ENCODE measurements around the gene PRDM2.

PRDM2 gene

DNA sequence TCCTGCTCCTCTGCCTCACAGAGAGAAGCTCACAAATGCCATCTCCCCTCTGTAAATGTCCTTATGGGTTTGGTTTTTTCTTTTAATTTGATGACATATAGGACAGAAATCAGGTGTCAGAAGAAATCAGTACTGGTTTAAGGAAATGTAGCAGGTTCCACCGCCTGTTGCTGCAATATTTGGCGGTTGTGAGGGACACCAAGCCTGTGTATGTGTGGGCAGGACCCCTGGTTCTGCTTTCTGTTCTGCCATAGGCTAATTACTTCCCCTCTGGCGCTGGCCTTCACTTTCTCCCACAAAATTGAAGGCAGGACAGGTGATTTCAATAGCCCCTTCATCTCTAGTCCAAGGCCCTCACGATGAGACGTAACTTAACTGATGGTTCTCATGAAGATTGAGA, 69.2 kb downstream of the PRDM2 start:
- no peak for DNase-seq

DNA sequence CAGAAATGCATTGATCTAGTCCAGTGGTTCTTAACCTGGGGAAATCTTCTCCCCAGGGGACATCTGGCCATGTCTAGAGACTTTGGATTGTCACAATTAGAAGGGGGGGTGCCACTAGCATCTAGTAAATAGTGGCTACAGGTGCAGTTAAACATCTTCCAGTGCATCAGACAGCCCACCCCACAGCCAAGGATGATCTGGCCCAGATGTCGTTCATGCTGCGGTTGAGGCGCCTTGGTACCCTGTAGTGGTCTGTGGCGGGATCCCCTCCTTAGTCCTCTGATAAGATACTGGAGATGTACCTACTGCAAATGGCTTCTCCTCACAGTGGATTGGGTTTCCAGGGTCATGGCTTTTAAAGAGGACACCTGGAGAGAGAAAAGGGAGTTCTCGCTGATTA, 69.8 kb downstream of the PRDM2 start:
- DNase-seq, result no peak

DNA sequence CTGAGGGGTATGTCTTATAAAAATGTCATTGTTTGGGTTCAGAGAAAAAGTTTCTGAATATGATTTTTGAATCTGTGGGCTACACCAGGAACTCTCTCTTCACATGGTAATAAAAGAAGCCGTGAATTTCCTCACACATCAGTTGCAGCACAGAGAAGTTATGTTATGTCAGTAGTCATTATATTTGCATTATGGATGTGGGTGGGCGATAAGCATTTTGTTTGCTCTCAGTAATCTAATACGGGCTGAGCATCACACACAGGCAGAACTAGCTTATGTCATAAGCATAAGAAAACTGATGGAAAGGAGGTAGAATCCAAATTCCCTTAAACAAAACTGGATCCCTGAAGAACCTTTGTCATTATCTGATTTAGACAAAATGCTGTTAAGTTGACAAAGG, 70.8 kb downstream of the PRDM2 start:
- DNase-seq, result no peak

DNA sequence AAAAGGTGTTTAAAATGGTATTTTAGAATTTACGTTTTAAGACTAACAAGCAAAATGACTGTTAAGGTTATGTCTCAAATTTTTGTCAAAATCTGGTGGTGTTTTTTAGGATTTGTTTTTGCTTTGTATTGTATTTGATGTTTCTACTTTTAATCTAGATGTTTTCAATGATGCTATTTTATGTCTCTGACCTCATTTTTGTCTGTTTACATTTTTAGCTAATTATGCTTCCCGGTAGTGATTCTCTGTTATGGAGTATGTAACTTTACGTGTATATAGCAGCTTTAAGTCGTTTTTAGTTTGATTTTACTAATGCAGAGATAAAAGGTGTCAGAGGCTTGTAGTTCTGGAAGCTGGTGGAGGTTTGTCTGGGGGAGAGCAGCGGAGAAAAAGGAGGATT, 71.8 kb downstream of the PRDM2 start:
- DNase-seq, result no peak

DNA sequence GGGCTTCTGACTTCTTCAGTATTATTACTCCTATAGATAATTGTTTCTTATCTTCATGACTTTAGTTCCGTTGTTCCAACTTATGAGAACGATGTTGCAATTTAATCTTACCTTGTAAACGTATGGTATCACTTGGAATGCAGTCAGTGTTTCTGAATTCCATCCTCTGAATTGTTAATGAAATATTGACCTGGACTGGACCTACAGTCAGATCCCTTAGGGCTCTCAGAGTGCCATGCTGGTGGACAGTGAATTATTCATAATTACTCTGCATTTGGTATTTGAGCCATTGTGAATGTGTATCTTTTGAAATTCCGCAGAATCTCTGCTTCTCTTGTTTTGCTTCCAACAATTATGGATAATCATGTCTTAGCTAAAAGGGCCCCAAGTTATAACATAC, 72.3 kb downstream of the PRDM2 start:
- no peak for DNase-seq

DNA sequence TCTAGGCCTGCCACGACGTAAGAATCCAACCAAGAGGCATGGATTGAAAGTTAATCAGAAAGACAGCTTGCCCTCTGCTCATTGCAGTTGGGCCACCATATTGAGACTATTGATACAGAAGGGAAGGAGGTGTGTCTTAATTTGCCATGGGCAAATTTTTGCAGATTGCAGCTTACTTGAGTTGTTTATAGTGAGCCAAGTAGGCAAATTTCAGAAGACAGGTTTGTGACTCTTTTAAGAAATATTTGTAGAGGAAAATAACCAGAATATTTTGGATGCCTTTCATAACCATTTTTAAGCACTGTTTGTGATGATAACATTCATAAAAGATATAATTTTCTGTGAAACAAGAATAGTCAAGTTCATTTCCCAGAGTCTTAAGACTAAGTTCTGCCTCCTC, 74.1 kb downstream of the PRDM2 start:
- DNase-seq, result no peak

DNA sequence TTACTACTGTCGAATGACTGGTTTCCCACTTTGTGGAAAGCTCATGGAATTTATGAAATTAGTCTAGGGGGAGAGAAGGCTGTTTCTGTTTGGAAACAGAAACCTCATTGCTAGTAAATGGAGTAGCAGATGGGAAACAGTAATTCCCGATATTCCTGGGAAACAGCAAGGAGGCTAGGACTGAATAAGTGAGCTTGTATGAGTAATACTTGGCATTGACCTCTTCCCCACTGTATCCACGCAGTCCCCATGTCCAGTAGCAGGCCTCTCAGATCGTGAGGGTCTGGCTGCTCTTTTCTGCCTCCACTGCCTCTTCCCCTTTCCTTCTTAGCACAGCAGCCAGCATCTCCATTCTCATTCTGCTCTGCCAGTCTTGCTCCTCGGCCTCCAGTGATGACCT, 75.5 kb downstream of the PRDM2 start:
- DNase-seq, result no peak

DNA sequence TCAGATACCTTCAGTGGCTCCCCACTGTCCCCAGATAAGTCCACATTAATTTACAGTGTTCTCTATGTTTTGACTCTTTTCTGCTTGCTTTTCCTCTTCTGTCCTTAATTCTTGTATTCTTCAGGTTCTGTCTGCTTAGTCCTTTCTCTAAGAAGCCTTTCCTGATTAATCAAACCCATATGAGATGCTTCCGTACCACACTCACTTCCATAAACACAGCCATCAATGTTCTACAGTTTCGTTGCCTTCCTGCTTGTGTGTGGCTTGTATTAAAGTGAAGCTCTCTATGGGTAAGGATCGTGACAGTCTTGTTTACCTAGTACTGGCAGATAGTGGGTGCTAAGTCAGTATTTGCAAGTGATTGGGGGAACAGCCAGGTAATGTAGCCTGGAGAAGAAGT, 75.9 kb downstream of the PRDM2 start:
- DNase-seq, result no peak

DNA sequence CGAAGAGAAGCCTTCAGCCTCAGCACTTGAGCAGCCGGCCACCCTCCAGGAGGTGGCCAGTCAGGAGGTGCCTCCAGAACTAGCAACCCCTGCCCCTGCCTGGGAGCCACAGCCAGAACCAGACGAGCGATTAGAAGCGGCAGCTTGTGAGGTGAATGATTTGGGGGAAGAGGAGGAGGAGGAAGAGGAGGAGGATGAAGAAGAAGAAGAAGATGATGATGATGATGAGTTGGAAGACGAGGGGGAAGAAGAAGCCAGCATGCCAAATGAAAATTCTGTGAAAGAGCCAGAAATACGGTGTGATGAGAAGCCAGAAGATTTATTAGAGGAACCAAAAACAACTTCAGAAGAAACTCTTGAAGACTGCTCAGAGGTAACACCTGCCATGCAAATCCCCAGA, 78.4 kb downstream of the PRDM2 start:
- no peak for DNase-seq

DNA sequence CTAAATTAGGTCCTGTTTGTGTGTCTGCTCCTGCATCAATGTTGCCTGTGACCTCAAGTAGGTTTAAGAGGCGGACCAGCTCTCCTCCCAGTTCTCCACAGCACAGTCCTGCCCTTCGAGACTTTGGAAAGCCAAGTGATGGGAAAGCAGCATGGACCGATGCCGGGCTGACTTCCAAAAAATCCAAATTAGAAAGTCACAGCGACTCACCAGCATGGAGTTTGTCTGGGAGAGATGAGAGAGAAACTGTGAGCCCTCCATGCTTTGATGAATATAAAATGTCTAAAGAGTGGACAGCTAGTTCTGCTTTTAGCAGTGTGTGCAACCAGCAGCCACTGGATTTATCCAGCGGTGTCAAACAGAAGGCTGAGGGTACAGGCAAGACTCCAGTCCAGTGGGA, 79.9 kb downstream of the PRDM2 start:
- no peak for DNase-seq

DNA sequence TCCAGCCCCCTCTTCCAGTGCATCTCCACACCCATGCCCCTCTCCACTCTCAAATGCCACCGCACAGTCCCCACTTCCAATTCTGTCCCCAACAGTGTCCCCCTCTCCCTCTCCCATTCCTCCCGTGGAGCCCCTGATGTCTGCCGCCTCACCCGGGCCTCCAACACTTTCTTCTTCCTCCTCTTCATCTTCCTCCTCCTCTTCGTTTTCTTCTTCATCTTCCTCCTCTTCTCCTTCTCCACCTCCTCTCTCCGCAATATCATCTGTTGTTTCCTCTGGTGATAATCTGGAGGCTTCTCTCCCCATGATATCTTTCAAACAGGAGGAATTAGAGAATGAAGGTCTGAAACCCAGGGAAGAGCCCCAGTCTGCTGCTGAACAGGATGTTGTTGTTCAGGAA, 80.8 kb downstream of the PRDM2 start:
- DNase-seq, result no peak

DNA sequence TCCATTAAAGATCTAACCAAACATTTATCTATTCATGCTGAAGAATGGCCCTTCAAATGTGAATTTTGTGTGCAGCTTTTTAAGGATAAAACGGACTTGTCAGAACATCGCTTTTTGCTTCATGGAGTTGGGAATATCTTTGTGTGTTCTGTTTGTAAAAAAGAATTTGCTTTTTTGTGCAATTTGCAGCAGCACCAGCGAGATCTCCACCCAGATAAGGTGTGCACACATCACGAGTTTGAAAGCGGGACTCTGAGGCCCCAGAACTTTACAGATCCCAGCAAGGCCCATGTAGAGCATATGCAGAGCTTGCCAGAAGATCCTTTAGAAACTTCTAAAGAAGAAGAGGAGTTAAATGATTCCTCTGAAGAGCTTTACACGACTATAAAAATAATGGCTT, 81.2 kb downstream of the PRDM2 start:
- no peak for DNase-seq

DNA sequence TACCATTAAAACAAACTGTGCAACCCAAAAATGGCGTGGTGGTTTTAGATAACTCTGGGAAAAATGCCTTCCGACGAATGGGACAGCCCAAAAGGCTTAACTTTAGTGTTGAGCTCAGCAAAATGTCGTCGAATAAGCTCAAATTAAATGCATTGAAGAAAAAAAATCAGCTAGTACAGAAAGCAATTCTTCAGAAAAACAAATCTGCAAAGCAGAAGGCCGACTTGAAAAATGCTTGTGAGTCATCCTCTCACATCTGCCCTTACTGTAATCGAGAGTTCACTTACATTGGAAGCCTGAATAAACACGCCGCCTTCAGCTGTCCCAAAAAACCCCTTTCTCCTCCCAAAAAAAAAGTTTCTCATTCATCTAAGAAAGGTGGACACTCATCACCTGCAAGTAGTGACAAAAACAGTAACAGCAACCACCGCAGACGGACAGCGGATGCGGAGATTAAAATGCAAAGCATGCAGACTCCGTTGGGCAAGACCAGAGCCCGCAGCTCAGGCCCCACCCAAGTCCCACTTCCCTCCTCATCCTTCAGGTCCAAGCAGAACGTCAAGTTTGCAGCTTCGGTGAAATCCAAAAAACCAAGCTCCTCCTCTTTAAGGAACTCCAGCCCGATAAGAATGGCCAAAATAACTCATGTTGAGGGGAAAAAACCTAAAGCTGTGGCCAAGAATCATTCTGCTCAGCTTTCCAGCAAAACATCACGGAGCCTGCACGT, 82.1 kb downstream of the PRDM2 start:
- DNase-seq, result no peak

DNA sequence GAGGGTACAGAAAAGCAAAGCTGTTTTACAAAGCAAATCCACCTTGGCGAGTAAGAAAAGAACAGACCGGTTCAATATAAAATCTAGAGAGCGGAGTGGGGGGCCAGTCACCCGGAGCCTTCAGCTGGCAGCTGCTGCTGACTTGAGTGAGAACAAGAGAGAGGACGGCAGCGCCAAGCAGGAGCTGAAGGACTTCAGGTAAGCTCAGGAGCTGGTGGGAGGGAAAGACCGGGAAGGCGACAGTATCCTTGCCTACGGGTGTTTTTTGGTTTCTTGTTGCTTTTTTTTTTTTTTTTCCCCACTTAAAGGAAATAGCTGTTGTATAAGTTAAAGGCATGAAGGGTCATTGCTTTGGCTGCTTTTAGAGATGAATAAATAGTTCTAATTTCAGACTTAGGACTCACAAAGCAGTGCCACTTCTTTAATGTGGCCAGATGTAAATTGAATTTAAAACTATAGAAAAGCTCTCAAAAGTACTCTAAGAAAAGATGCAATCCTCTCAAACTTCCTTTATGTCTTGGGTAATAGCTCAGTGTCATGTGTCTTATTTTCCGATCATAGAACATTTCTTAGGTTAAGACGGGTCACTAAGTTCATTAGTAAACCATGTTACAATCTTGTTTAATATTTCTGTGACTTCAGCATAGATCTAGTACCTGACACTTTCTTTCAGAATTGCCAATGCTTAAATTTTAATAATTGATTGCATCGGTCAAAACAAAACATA, 82.8 kb downstream of the PRDM2 start:
- DNase-seq, result no peak

DNA sequence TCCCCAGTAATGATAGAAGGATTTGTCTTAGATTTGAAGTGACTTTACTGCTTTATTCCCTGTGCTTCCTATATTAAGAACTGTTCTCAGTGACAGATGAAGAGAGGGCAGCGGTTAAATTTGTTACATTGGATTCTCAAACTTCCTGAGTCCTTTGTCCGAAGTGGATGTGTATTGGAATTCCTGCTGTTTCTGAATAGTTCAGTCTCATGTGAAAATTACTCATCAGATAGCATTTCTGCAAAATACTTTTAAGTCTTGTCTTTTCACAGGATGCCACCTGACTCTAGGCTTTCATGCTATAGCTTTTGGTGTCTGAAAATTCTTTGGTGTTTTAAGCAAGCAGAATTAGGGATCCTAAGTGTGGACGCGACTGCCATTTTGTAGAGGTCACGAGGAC, 83.6 kb downstream of the PRDM2 start:
- DNase-seq, result no peak

DNA sequence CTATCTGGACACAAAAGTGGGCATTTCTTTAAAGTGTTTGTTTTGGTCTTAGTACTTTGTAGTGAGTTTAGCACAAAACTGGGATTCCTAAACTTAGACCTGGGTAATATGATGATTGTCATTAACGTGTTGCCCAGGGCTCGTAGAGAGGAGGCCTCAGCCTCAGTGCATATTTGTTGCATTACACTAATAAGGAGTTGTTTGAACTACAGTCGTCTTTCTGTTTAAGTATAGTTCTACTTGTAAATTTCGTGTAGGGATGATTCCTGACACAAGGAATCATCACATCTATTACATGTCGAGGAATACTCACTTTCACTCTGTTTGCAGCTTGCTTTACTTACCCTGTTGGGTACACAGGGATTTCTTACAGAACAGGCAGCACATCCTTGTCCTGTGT, 85.0 kb downstream of the PRDM2 start:
- no peak for DNase-seq

DNA sequence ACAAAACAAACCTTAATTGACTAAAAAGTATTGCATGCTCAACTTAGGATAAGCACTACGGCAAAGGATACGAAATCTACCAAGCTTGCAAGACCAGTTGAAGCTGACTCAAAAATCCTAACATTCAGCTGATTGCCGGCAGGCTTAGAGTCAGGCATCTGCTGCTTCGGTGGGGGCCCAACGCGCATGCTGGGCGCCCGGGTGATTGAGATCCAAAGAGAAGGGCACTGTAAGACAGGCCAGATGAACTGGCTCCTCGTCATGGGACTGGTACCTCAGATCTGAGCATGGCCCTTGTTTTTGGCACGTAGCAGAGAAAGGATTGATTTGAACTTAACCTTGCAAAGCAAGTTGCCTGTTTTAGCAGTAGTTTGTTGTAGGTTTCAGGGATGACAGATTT, 86.6 kb downstream of the PRDM2 start:
- no peak for DNase-seq

DNA sequence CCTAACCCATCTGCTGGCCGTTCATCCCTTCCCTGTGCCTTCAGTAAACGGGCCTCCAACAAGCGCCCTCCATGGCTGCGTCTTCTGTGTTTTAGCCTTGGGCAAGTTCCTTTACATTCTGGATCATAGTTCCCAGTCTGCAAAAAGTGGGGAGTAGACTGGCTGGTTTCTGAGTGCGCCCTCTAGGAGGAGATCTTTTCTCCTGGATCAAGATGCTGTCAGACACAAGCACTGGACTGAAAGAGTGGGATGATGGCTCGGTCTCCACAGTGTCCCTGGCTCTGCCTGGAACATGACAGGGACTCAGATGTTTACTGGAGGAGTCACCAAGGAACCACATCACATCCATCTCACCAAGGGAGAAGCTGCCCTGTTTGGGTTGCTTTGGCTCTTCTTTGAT, 88.8 kb downstream of the PRDM2 start:
- no peak for DNase-seq

DNA sequence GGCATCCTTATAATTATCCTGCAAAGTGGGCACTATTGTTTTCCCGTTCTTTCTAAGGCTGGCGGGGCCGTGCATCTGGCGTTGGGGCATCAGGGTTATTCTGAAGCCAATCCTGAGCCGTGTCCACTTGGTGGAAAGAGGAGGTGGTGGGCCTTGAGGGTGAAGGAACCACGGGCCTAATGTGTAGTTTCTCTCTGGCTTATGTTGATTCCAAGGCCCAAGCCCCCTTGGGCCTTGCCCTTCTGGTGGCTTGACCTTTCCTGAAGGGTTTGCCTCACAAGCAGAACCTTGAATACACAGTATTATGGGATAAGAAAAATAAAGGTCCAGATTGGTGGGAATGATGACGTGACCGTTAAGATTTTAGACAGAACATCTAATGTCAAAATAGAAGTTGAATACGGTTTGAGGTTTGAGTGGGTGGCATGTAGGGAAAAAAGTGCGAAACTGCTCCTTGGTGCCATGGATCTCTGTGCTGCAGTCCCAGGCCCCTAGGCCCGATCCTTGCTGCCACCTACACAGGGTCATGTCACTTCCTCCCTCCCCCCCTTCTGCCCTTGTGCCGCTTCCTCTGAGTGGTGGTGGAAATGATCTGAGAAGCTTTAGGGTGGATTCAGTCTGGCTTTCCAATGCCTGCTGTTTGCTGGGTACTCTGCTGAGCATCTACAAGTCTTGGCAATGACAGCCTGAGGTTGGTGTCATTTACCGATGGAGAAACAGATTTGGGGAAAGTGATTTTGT, 90.5 kb downstream of the PRDM2 start:
- no peak for DNase-seq

DNA sequence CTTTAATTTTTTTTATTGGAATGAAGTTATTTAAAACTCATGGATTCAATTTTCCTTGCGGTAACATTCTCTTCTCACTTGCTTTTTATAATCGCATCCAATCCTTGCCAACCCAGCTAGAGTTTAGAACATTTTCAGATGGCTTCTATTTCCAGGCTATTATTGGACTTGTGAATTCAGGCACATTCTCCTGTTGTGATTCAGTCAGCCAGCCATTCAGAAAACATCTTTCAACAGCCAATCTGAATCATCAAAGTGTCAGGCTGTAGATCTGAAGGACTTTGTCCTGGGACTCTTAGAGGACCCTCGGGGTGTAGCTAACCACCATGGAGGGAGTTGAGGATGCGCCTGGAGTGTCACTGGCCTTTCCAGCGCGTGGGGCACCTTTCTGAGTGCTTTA, 92.4 kb downstream of the PRDM2 start:
- DNase-seq, result no peak

DNA sequence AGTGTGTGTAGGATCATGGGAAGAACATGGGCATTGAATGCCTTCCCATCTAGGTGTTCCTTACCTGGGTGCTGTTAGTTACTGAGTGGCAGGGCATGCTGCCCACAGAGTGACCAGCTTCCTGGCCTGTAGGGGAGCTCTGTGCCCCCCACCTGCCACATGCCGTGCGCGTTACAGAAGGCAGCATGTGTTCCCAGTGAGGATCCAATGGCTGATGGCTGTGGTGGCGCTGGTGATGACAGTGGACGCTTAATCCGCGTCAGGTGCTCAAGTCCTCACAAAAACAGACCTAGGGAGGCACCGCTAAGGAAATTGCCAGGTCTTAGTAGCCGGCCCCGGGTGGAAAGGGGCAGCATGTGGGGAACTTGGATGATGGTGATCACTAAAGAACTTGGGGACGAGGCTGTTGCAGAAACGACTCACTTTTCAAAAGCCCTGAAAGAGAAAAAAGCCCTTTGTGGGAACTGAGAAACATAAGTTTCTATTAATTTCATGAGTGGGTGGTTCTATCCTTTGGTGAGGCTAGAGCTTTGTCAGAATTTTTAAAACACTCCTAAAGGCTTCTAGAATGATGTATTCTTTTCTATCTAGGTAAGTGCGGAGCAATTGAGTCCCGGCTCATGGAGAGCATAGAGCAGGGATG, 93.2 kb downstream of the PRDM2 start:
- no peak for DNase-seq

DNA sequence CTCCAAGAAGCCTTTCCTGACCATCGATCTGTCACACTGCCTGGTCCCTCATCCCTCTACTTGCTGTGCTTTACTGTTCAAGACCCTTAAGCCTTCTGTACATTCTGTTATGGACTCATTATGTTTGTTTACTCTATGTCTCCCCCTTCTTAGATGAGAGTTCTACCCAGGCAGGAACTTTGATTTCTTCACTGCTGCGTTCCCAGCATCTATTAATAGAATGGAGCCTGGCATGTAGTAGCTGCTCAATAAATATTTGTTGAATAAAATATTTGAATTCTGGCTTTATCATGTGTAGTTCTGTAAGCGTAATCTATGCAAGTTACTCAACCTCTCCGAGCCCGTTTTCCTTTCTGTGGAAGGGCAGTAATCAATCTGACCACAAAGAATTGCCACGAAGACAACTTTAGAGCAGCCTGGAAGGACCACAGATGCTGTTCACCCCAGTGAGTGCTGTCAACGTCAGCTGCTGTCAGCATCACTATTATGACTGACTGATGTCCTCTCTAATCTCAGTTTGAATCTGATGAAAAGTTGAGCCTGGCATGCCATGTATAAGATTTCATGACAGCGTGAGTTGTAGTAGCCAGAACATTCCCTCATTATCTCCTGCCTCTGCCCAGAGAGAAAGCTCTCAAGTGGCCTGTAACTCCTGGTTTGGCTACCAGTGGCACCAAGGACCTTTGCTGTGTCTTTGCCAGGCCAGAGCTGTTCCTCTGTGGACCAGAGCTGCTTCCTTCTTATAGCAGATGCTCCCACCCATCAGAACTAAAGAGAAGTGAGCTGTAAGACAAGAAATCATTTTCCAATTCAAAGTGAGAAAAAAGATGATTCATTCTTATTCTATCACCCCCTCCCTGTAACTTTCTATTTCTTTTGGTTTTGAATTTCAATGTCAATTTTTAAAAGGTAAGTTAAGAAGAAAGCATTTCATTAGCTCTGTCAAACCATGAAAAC, 94.5 kb downstream of the PRDM2 start:
- DNase-seq, result no peak

DNA sequence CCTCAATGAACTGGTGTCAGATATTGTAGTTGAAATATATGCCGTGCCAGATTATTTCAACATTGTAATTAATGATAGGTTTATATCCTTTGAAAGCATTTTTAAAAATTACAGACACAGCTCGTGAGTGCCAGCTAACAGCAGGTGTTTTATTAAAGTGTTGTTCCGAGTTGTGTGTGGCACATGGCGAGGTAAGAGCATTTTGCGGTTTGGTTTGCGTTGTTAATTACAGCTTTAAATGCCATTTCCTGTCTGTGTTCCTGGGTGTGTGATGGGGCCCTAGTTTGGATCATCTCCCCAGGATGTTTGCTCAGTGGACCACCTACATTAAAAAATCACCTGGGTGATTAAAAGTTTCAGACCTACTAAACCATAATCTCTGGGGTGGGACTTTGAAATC, 97.4 kb downstream of the PRDM2 start:
- DNase-seq, result no peak
